LNCaP clone FGC (cell line): ENCODE data around the gene FBXO28.
"Not testable (repeated sequence)": the region's sequence is repeated elsewhere in the genome, so short reads cannot be mapped to it uniquely, and the experiment has no call there.

Experiments
- DNase-seq: peaks from one replicate; pipeline ENCODE4 v3.0.0-alpha.2; 2011; ENCODE audit warnings: low read depth
- H3K4me3 ChIP-seq: 2 replicates; pipeline ENCODE4 v1.5.1; 2011; ENCODE audit warnings: mild to moderate bottlenecking, low read depth, low read length, control low read depth
- TF ChIP-seq, protein P1 (sequence below): IDR thresholded peaks from 2 replicates; pipeline ENCODE4 v1.5.1; 2012; ENCODE audit warnings: mild to moderate bottlenecking; ENCODE audit not compliant: control insufficient read depth, insufficient read depth; ENCODE audit errors: extremely low read depth

FBXO28 gene

GRCh38 chr1:224201853-224202252 is 87.9 kb downstream of the FBXO28 start:
- no peak for DNase-seq
- TF ChIP-seq, protein P1, sequence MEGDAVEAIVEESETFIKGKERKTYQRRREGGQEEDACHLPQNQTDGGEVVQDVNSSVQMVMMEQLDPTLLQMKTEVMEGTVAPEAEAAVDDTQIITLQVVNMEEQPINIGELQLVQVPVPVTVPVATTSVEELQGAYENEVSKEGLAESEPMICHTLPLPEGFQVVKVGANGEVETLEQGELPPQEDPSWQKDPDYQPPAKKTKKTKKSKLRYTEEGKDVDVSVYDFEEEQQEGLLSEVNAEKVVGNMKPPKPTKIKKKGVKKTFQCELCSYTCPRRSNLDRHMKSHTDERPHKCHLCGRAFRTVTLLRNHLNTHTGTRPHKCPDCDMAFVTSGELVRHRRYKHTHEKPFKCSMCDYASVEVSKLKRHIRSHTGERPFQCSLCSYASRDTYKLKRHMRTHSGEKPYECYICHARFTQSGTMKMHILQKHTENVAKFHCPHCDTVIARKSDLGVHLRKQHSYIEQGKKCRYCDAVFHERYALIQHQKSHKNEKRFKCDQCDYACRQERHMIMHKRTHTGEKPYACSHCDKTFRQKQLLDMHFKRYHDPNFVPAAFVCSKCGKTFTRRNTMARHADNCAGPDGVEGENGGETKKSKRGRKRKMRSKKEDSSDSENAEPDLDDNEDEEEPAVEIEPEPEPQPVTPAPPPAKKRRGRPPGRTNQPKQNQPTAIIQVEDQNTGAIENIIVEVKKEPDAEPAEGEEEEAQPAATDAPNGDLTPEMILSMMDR: no peak
- no peak overlapping the region for H3K4me3 ChIP-seq

GRCh38 chr1:224203243-224204016 is 89.5 kb downstream of the FBXO28 start:
- peak; percentile 76 for DNase-seq
- TF ChIP-seq, protein P1: no peak
- no peak overlapping the region for H3K4me3 ChIP-seq

GRCh38 chr1:224205438-224205840 is 91.5 kb downstream of the FBXO28 start:
- H3K4me3 ChIP-seq: no peak overlapping the region
- no peak for DNase-seq
- TF ChIP-seq, protein P1: no peak

- DNase-seq, H3K4me3 ChIP-seq: not testable (repeated sequence)
Observed at GRCh38 chr1:224205931-224206538, 92.1 kb downstream of the FBXO28 start.

DNA sequence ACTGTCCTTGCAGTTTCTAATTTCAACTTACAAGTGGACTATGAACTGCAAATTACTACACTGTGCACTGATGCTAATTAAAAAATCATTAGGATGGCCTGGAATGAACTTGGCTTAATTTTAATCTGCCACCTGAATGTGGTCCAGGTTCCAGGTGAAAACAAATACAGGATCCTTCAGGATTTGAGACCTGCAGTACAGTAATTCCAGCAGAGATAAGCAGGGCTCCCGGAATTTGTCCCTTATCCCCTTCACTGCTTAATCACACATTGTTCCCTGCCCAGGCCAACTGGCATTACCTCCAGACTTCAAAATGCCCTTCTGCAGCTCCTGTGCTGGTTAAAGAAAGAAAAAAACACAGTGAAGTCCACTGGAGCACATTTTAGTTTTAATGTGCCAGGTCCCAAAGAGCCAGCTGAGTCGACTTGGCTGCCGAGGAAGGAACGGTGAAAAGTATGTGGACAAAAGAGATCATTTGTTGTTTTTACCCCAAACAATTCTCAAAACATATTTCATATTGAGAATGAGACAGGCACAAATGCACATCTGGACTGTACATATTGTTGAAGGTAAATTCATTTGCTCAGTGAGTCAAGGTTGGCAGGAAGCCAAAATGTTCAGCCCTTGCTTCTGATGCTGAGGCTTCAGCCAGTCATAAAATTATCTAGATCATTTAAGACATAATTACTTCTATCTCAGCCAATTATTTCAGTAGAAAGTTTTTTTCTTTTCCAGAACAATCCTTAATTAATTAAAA is 97.5 kb downstream of the FBXO28 start:
- TF ChIP-seq, protein P1: no peak
- peak; percentile 75 for DNase-seq
- H3K4me3 ChIP-seq: no peak overlapping the region
